HepG2 (cell line): Measurements from ENCODE around the gene IL17RC. TPM values are rescaled to one million over a fixed set of nuclear protein-coding genes. Genes with fewer than 3 reads are reported as not detected.

Source experiments
- CC2D1A ChIP-seq: sonication (generic); formaldehyde crosslinking; IDR thresholded peaks from 2 replicates; pipeline ENCODE4 v1.8.1; 2023; ENCODE audit warnings: mild to moderate bottlenecking, missing genetic modification reagents
- CTCF ChIP-seq: sonication (generic); formaldehyde crosslinking; IDR thresholded peaks from 2 replicates; pipeline ENCODE4 v1.5.0; 2020; ENCODE audit warnings: mild to moderate bottlenecking, missing genetic modification reagents, moderate library complexity
- FOXA3 ChIP-seq: IDR thresholded peaks from 2 replicates; pipeline ENCODE4 v1.6.1; 2016; ENCODE audit warnings: missing genetic modification reagents, missing compliant biosample characterization
- FUBP1 ChIP-seq: sonication (generic); formaldehyde crosslinking; IDR thresholded peaks from 2 replicates; pipeline ENCODE4 v1.5.1; 2020; ENCODE audit warnings: missing genetic modification reagents, mild to moderate bottlenecking, borderline replicate concordance
- GPN1 ChIP-seq: sonication (generic); formaldehyde crosslinking; IDR thresholded peaks from 2 replicates; pipeline ENCODE4 v1.5.1; 2020; ENCODE audit warnings: missing genetic modification reagents, borderline replicate concordance
- HDAC2 ChIP-seq: sonication (generic); formaldehyde crosslinking; IDR thresholded peaks from 2 replicates; pipeline ENCODE4 v1.4.0; 2020; ENCODE audit warnings: missing genetic modification reagents
- HOXD1 ChIP-seq: sonication (generic); formaldehyde crosslinking; IDR thresholded peaks from 2 replicates; pipeline ENCODE4 v1.5.0; 2020; ENCODE audit warnings: missing genetic modification reagents
- MXI1 ChIP-seq: IDR thresholded peaks from 3 replicates; pipeline ENCODE4 v1.6.1; 2012; ENCODE audit warnings: low read depth, low read length, inconsistent platforms, borderline replicate concordance
- NCOA2 ChIP-seq: sonication (generic); formaldehyde crosslinking; IDR thresholded peaks from 2 replicates; pipeline ENCODE4 v1.8.0; 2022; ENCODE audit warnings: inconsistent platforms
- NFE2L2 ChIP-seq: fragments of 150-350 bp; IDR thresholded peaks from 2 replicates; pipeline ENCODE4 v1.6.1; 2014; ENCODE audit warnings: low read length
- PTBP1 ChIP-seq: fragments of 200-400 bp; formaldehyde crosslinking; IDR thresholded peaks from 2 replicates; pipeline ENCODE4 v1.6.1; 2018; ENCODE audit warnings: low read length, low read depth; ENCODE audit not compliant: poor library complexity, severe bottlenecking
- STAT6 ChIP-seq: sonication (generic); formaldehyde crosslinking; IDR thresholded peaks from 2 replicates; pipeline ENCODE4 v1.4.0; 2020; ENCODE audit warnings: missing genetic modification reagents, mild to moderate bottlenecking, borderline replicate concordance
- SYNCRIP ChIP-seq: fragments of 200-400 bp; formaldehyde crosslinking; IDR thresholded peaks from 2 replicates; pipeline ENCODE4 v1.6.1; 2018; ENCODE audit warnings: mild to moderate bottlenecking, low read depth, low read length; ENCODE audit not compliant: insufficient read depth
- YEATS4 ChIP-seq: sonication (generic); formaldehyde crosslinking; IDR thresholded peaks from 2 replicates; pipeline ENCODE4 v1.4.0; 2020; ENCODE audit warnings: missing genetic modification reagents, borderline replicate concordance
- ZKSCAN5 ChIP-seq: sonication (generic); formaldehyde crosslinking; IDR thresholded peaks from 2 replicates; pipeline ENCODE4 v1.5.1; 2020; ENCODE audit warnings: mild to moderate bottlenecking, missing genetic modification reagents
- ZMYM4 ChIP-seq: sonication (generic); formaldehyde crosslinking; IDR thresholded peaks from 2 replicates; pipeline ENCODE4 v1.8.1; 2023; ENCODE audit warnings: mild to moderate bottlenecking, missing genetic modification reagents
- ZNF24 ChIP-seq: fragments of 450-650 bp; IDR thresholded peaks from 2 replicates; pipeline ENCODE4 v1.6.1; 2017; ENCODE audit warnings: antibody characterized with exemption, mild to moderate bottlenecking
- ZNF333 ChIP-seq: sonication (generic); formaldehyde crosslinking; IDR thresholded peaks from 2 replicates; pipeline ENCODE4 v1.4.0; 2020; ENCODE audit warnings: mild to moderate bottlenecking, missing genetic modification reagents, borderline replicate concordance
- ZNF777 ChIP-seq: sonication (generic); formaldehyde crosslinking; IDR thresholded peaks from 2 replicates; pipeline ENCODE4 v1.4.0; 2020; ENCODE audit warnings: missing genetic modification reagents
- polyA plus RNA-seq, 8 experiments: library from polyadenylated mRNA; depleted of rRNA in 3 of 8; stranded (reverse) in 7 of 8; unstranded in 1 of 8; fragments of >200 nt; fragmentation: Illumina TruSeq in 4 of 8; extraction: Trizol in 4 of 8; gene quantifications; 2 replicates each; pipeline versions ENCODE4 v1.2.1 to v1.2.3, GENCODE V29; 2011 to 2016; ENCODE audit warnings: low read depth in 4 of 8, missing spikeins in 1 of 8, mixed read lengths in 1 of 8; ENCODE audit not compliant: insufficient read depth in 1 of 8
- total RNA-seq, 5 experiments: library from RNA; depleted of rRNA; stranded (reverse); fragments of >200 nt; fragmentation: Illumina TruSeq; extraction: Trizol; gene quantifications; 2 replicates each; pipeline ENCODE4 v1.2.3, GENCODE V29; 2016; ENCODE audit warnings: low read depth in 1 of 5
- TF ChIP-seq, protein P1 (sequence below): sonication (generic); formaldehyde crosslinking; conservative IDR thresholded peaks from 2 replicates; pipeline ENCODE4 v1.8.1; 2023; ENCODE audit warnings: missing genetic modification reagents
- TF ChIP-seq, protein P2 (sequence below): sonication (generic); formaldehyde crosslinking; IDR thresholded peaks from 2 replicates; pipeline ENCODE4 v1.8.1; 2023; ENCODE audit warnings: missing genetic modification reagents, mild to moderate bottlenecking, borderline replicate concordance

Gene IL17RC
- total and polyA plus RNA-seq, 2 of the 13 experiments (the other 11 are each of a cell fraction or from before 2014, with no cell fraction given) = 20.7 to 24.0 TPM

DNA sequence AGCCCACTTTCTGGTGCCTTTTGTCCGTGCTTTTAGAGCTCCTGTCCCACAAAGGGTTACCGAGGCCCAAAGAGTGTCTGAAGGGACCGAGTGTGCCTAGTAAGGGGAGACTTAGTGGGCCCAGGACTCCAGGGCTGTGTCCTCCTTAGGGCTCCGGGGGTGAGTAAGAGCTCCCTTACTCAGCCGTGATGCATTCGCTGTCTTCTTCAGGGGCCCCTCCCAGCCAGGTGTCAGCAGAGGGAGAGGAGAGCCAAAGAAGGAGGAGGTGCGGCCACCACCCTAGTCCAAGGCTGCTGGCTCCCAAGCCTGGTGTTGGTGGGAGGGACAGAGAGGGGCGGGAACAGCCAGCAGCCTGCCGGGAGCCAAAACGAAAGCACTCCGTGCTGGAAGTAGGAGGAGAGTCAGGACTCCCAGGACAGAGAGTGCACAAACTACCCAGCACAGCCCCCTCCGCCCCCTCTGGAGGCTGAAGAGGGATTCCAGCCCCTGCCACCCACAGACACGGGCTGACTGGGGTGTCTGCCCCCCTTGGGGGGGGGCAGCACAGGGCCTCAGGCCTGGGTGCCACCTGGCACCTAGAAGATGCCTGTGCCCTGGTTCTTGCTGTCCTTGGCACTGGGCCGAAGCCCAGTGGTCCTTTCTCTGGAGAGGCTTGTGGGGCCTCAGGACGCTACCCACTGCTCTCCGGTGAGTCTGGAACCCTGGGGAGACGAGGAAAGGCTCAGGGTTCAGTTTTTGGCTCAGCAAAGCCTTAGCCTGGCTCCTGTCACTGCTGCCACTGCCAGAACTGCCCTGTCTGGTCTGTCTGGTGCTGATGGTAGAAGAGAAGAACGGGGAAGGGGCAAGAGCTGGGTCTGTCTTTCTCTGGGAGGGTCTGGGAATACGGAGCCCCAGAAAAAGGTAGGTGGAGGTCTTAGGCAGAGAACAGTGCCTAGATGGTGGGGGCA, at the start of gene IL17RC (continued):
- no peak for TF ChIP-seq FUBP1 (CRISPR knock-in tag)
- TF ChIP-seq ZMYM4 (CRISPR knock-in tag) = no peak
- TF ChIP-seq HDAC2 (CRISPR knock-in tag) = no peak
- TF ChIP-seq NFE2L2 = no peak
- TF ChIP-seq CTCF (CRISPR knock-in tag) = peak; percentile 32; the same call in 1 of the 2 replicates
- no peak for TF ChIP-seq GPN1 (CRISPR knock-in tag)
- TF ChIP-seq, protein P1, sequence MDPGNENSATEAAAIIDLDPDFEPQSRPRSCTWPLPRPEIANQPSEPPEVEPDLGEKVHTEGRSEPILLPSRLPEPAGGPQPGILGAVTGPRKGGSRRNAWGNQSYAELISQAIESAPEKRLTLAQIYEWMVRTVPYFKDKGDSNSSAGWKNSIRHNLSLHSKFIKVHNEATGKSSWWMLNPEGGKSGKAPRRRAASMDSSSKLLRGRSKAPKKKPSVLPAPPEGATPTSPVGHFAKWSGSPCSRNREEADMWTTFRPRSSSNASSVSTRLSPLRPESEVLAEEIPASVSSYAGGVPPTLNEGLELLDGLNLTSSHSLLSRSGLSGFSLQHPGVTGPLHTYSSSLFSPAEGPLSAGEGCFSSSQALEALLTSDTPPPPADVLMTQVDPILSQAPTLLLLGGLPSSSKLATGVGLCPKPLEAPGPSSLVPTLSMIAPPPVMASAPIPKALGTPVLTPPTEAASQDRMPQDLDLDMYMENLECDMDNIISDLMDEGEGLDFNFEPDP (CRISPR knock-in tag) = no peak
- TF ChIP-seq ZNF777 (CRISPR knock-in tag) = no peak
- TF ChIP-seq, protein P2, sequence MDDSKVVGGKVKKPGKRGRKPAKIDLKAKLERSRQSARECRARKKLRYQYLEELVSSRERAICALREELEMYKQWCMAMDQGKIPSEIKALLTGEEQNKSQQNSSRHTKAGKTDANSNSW (CRISPR knock-in tag) = no peak
- no peak for TF ChIP-seq CC2D1A
- no peak for TF ChIP-seq ZNF24
- TF ChIP-seq HOXD1 (CRISPR knock-in tag) = no peak
- TF ChIP-seq ZKSCAN5 (CRISPR knock-in tag) = no peak
- no peak for TF ChIP-seq SYNCRIP
- peak; percentile 50; the same call in 1 of the 3 replicates for TF ChIP-seq MXI1
- TF ChIP-seq NCOA2 (CRISPR knock-in tag) = no peak
- TF ChIP-seq YEATS4 (CRISPR knock-in tag) = peak; percentile 64; the same call in 1 of the 2 replicates
- no peak for TF ChIP-seq FOXA3 (CRISPR knock-in tag)
- no peak for TF ChIP-seq ZNF333 (CRISPR knock-in tag)
- no peak for TF ChIP-seq STAT6 (CRISPR knock-in tag)
- TF ChIP-seq PTBP1 = no peak
